PC-9 (cell line): ENCODE data around the gene TTC22. TPM values are rescaled to one million over a fixed set of nuclear protein-coding genes. Genes with fewer than 3 reads are reported as not detected.
A peak's percentile ranks its signal among the peaks of the same experiment; 100 is the strongest.

Experiments
- BruUV-seq: library from RNA; stranded (reverse); fragments of 400-500 nt; replicated peaks from 2 replicates; lab custom pipeline; 2021; lab: Mats Ljungman, UMichigan
- CTCF ChIA-PET: fragments of 300-600 bp; sonication (Branson Sonifier 250); formaldehyde crosslinking; loops from one replicate; lab custom pipeline; 2022; ENCODE audit warnings: antibody characterized with exemption; lab: Charles Lee
- POLR2A ChIA-PET: fragments of 300-600 bp; sonication (Branson Sonifier 250); formaldehyde crosslinking; loops from one replicate; lab custom pipeline; 2022; ENCODE audit warnings: antibody characterized with exemption; ENCODE audit not compliant: unreplicated experiment; lab: Charles Lee
- DNase-seq, 2 experiments: peaks; one replicate each; pipeline versions ENCODE4 v3.0.0 to v3.0.0-alpha.2; 2015 to 2022; ENCODE audit warnings: mixed read lengths in 1 of 2
- H2AFZ ChIP-seq: fragments of 200-600 bp; sonication (generic); 2 replicates; pipeline ENCODE4 v1.8.1; 2017; ENCODE audit warnings: antibody characterized with exemption
- H3F3A ChIP-seq: fragments of 200-600 bp; sonication (generic); 2 replicates; pipeline ENCODE4 v1.8.1; 2017; ENCODE audit warnings: antibody characterized with exemption, mild to moderate bottlenecking, low read depth; ENCODE audit not compliant: insufficient read depth
- H3K27ac ChIP-seq: fragments of 200-600 bp; sonication (generic); 2 replicates; pipeline ENCODE4 v1.6.1; 2016; ENCODE audit warnings: mixed run types
- H3K27me3 ChIP-seq: fragments of 200-600 bp; sonication (generic); 2 replicates; pipeline ENCODE4 v1.6.1; 2016; ENCODE audit warnings: low read depth, mixed run types; ENCODE audit not compliant: insufficient read depth
- H3K36me3 ChIP-seq: fragments of 200-600 bp; sonication (generic); 2 replicates; pipeline ENCODE4 v1.6.1; 2016; ENCODE audit warnings: low read depth, mixed run types
- H3K4me1 ChIP-seq: fragments of 200-600 bp; sonication (generic); replicated peaks from 2 replicates; pipeline ENCODE4 v1.6.1; 2016; ENCODE audit warnings: mixed run types; ENCODE audit not compliant: insufficient read depth
- H3K4me2 ChIP-seq: fragments of 200-600 bp; sonication (generic); 2 replicates; pipeline ENCODE4 v1.6.1; 2017; ENCODE audit warnings: mixed run types
- H3K4me3 ChIP-seq: fragments of 200-600 bp; sonication (generic); 2 replicates; pipeline ENCODE4 v1.6.1; 2016; ENCODE audit warnings: mixed run types
- H3K79me2 ChIP-seq: fragments of 200-600 bp; sonication (generic); 2 replicates; pipeline ENCODE4 v1.6.1; 2017; ENCODE audit warnings: low read depth, mixed run types
- H3K9me2 ChIP-seq: fragments of 200-600 bp; sonication (generic); 2 replicates; pipeline ENCODE4 v1.8.1; 2017; ENCODE audit warnings: mild to moderate bottlenecking; ENCODE audit not compliant: insufficient read depth
- H3K9me3 ChIP-seq: fragments of 200-600 bp; sonication (generic); 2 replicates; pipeline ENCODE4 v1.8.1; 2016; ENCODE audit warnings: low read depth; ENCODE audit not compliant: insufficient read depth
- H4K20me1 ChIP-seq: fragments of 200-600 bp; sonication (generic); 2 replicates; pipeline ENCODE4 v1.8.1; 2017; ENCODE audit not compliant: insufficient read depth
- EZH2 ChIP-seq: fragments of 200-600 bp; sonication (generic); IDR thresholded peaks from 2 replicates; pipeline ENCODE4 v1.8.0; 2017; ENCODE audit warnings: antibody characterized with exemption, low read depth
- intact Hi-C: fragments of 100-400 bp; cut with micrococcal nuclease; formaldehyde crosslinking; loops from one replicate; pipeline ENCODE4 v1.10.0; 2022; ENCODE audit not compliant: unreplicated experiment
- total RNA-seq: library from RNA; stranded (reverse); gene quantifications from 2 replicates; pipeline ENCODE4 v1.2.3, GENCODE V29; 2021
- TF ChIP-seq, protein P1 (sequence below): fragments of 200-600 bp; sonication (generic); conservative IDR thresholded peaks from 2 replicates; pipeline ENCODE4 v1.6.1; 2017; ENCODE audit warnings: mixed run types, antibody characterized with exemption, mild to moderate bottlenecking, moderate library complexity

The TTC22 gene
- total RNA-seq, 1 experiment from 2014 or later, result 26.3 TPM

DNA sequence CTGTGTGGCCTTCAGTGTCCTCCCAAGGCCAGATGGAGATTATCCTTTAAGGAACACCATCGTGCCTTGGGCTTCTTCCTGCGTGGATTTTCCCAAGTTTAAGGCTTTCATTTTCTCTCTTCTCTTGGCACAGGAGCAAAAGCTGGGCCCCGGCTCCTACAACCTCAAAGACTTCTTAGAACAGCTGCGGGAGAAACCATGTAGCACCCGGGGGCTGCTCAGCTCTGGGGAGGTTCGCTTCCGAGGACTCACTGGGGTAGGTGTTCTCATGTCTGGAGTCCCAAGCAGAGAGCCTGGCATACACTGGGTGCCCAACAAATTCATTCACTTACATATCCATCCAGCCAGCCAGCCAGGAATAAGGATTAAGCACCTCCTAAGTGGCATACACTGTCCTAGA, 6.6 kb upstream of the TTC22 start:
- no TSS peak for BruUV-seq
- ChIA-PET POLR2A (no interaction called here), CTCF (interaction anchor here (0.6 to 1.3 kb wide), 3 partner anchors 158 to 400 kb away, joined by 3 to 4 read pairs (median 3); no protein-coding TSS in a partner anchor)
- DNase-seq, result peak in 1 of 2 experiments; percentile 8
- Histone ChIP-seq H3K9me3 (no peaks in the 10 kb centered on the region), H3K9me2 (no peaks in the 10 kb centered on the region), H3K4me1 (peaks cover 50% of the 10 kb centered on the region), H3K27ac (no peak overlapping the region; the same call in 1 of the 2 replicates), H3K36me3 (no peaks in the 10 kb centered on the region), H3K79me2 (no peaks in the 10 kb centered on the region), H3F3A (peaks cover 30% of the 10 kb centered on the region), H3K27me3 (no peaks in the 10 kb centered on the region), H3K4me2 (peak overlapping the region; percentile 46), H3K4me3 (no peak overlapping the region), H2AFZ (no peak overlapping the region), H4K20me1 (no peaks in the 10 kb centered on the region)
- TF ChIP-seq EZH2, result no peak
- TF ChIP-seq, protein P1, sequence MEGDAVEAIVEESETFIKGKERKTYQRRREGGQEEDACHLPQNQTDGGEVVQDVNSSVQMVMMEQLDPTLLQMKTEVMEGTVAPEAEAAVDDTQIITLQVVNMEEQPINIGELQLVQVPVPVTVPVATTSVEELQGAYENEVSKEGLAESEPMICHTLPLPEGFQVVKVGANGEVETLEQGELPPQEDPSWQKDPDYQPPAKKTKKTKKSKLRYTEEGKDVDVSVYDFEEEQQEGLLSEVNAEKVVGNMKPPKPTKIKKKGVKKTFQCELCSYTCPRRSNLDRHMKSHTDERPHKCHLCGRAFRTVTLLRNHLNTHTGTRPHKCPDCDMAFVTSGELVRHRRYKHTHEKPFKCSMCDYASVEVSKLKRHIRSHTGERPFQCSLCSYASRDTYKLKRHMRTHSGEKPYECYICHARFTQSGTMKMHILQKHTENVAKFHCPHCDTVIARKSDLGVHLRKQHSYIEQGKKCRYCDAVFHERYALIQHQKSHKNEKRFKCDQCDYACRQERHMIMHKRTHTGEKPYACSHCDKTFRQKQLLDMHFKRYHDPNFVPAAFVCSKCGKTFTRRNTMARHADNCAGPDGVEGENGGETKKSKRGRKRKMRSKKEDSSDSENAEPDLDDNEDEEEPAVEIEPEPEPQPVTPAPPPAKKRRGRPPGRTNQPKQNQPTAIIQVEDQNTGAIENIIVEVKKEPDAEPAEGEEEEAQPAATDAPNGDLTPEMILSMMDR, result no peak
- intact Hi-C loops, result loop anchor here (5.0 to 10.0 kb wide), 3 partner anchors 217 to 945 kb away; no protein-coding TSS in a partner anchor

DNA sequence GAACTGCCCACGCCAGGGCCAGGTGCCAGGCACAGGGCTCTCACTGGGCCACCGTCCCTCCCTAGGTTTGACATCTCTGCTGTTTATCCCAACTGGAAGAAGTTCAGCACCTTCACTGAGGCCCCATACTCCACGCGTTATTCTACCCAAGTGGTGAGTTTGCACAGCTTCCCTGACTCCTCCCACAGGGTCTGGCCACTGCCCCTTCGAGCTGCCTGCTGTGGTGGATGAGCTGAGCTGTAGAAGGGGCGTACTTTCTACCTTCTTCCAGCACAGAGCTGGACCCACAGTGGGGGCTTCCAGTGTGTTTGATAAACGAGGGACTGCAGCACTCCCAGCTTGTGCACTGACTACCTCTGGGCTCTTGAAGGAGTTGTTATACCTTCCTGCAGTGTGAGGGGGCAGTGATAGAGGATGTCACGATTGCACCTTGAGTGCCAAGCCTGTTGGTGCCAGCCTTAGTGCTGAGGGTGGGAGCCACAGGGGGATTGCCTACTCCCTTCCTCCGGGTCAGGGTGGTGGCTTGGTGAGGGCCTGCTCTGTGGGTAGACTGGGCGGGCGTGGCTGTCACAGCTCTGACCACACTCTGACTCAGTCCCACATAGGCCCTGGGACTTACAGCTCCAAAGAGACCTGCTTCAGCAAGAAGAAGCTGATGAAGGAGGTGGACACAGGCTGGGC, 5.9 kb upstream of the TTC22 start:
- Histone ChIP-seq H3K4me3 (no peak overlapping the region), H3K4me2 (peak overlapping the region; percentile 46), H3K9me2 (no peaks in the 10 kb centered on the region), H3K36me3 (no peaks in the 10 kb centered on the region), H3K27me3 (no peaks in the 10 kb centered on the region), H2AFZ (no peak overlapping the region), H4K20me1 (no peaks in the 10 kb centered on the region), H3K27ac (no peak overlapping the region; the same call in 1 of the 2 replicates), H3F3A (peaks cover 30% of the 10 kb centered on the region), H3K4me1 (peaks cover 54% of the 10 kb centered on the region), H3K79me2 (no peaks in the 10 kb centered on the region), H3K9me3 (no peaks in the 10 kb centered on the region)
- TF ChIP-seq, protein P1, result no peak
- TF ChIP-seq EZH2, result no peak
- ChIA-PET POLR2A (interaction anchor here (0.7 kb wide), 1 partner anchor 700 kb away, joined by 3 read pairs; no protein-coding TSS in a partner anchor), CTCF (interaction anchor here (0.6 to 1.3 kb wide), 2 partner anchors 157 to 291 kb away, joined by 3 to 4 read pairs; no protein-coding TSS in a partner anchor)
- DNase-seq, result peak; percentile 67 to 73
- BruUV-seq, result no TSS peak
- intact Hi-C loops, result loop anchor here (5.0 to 10.0 kb wide), 3 partner anchors 218 to 945 kb away; no protein-coding TSS in a partner anchor

DNA sequence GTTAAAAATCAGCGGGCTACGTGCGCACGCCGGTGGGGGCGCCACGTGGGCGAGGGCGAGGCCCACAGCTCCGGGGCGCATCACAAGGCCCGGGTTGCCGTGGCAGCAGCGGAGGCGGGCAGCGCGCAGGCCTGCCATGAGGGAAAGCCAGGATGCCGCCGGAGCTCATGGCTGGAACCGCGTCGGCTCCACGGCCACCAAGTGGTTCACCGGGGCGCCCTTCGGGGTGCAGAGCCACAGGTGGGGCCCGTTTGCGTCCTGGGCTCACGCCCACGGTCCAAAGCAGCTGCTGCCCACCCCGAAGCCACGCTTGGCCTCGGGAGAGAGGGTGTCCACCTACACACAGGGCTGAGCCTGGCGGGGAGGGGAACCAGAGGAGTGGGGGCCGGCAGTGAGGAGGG, 4.9 kb upstream of the TTC22 start:
- Histone ChIP-seq H2AFZ (no peak overlapping the region), H3K9me2 (no peaks in the 10 kb centered on the region), H3K4me3 (no peak overlapping the region), H4K20me1 (no peaks in the 10 kb centered on the region), H3K27me3 (no peaks in the 10 kb centered on the region), H3K27ac (no peak overlapping the region), H3K36me3 (no peaks in the 10 kb centered on the region), H3K79me2 (peaks cover under 1% of the 10 kb centered on the region), H3F3A (peaks cover 39% of the 10 kb centered on the region), H3K9me3 (no peaks in the 10 kb centered on the region), H3K4me2 (no peak overlapping the region), H3K4me1 (peaks cover 61% of the 10 kb centered on the region)
- intact Hi-C loops, result loop anchor here (5.0 to 10.0 kb wide), 3 partner anchors 219 to 944 kb away; no protein-coding TSS in a partner anchor
- ChIA-PET CTCF (no interaction called here), POLR2A (interaction anchor here (0.5 kb wide), 1 partner anchor 289 kb away, joined by 5 read pairs; no protein-coding TSS in a partner anchor)
- BruUV-seq, result no TSS peak
- TF ChIP-seq, protein P1, result no peak
- no peak for TF ChIP-seq EZH2
- DNase-seq, result no peak
